HK-2 (cell line): ENCODE results near the gene SOHLH1.
"Not testable (repeated sequence)": the region's sequence is repeated elsewhere in the genome, so short reads cannot be mapped to it uniquely, and the experiment has no call there.

Experiments used
- DNase-seq: peaks from one replicate; pipeline ENCODE4 v3.0.0-alpha.2; 2018; ENCODE audit not compliant: unreplicated experiment

Gene SOHLH1

DNA sequence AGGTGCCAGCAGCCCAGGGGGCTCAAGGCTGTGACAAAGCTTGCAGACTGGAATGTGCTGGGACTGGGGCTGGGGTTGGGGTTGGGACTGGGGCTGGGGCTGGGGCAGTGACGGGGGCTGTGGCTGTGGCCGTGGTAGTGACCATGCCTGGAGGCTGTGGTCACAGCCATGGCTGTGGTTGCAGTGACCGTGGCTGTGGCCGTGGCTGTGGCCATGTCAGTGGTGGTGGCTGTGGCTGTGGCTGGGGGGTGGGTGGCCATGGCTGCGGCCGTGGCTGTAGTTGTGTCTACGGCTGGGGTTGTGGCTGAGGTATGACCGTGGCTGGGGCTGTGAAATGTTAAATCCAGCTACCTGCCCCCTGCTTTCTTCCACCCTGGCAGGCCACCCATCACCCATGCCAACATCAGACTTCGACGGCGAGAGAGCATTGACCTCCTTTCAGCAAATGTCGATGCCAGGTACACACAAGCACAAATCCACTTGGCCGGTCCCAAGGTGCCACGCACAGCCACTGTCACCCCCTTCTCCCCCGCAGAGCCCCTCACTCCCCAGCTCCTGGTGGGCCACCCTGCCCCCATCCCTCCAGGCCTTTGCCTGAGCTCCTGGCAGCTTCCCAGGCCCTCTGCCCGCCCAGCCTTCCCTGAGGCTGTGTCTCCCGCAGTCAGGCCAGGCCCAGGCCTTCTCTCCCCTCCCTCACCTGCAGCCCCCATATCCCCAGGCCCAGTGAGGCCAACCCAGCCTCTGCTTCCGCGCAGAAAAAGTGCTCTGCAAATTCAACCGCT lies 20.9 kb downstream of the SOHLH1 start:
- no peak for DNase-seq

GRCh38 chr9:135677641-135678168 lies 21.6 kb downstream of the SOHLH1 start:
- DNase-seq, result no peak

DNA sequence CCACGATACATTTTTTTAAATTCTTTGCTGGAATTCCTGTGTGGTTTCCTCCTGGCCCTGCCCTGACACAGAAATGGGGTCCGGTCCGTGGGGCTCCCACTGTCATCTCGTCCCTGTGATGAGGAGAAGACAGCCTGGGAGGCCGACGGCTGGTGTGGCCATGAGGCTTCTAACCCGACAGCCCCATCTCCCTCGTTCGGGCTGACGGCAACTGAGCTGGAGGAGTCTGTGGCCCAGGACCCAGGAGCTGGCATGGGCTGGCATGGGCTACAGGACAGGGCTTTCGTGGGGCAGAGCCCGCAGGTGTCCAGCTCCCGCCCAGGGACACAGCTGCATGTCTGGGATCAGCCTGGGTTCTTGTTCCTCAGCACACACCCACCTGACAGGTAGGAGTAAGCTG lies 22.4 kb downstream of the SOHLH1 start:
- DNase-seq, result no peak

GRCh38 chr9:135674977-135675376 lies 24.3 kb downstream of the SOHLH1 start:
- no peak for DNase-seq

DNA sequence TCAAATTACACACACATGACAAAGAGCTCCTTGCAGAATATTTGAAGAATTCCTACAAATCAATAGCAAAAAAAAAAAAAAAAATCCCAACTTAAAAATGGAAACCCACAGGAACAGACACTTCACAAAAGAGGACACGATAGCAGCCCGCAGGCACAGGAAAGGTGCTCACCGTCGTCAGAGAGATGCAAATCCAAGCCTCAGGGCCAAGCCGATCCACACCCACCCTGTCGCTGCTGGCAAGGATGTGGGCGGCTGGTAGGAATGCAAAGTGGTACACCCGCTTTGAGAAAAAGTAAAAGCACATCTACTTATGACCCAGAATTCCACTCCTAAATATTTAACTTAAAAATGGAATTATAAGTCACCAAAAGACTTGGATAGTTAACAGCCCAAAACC lies 25.3 kb downstream of the SOHLH1 start:
- DNase-seq, result no peak

DNA sequence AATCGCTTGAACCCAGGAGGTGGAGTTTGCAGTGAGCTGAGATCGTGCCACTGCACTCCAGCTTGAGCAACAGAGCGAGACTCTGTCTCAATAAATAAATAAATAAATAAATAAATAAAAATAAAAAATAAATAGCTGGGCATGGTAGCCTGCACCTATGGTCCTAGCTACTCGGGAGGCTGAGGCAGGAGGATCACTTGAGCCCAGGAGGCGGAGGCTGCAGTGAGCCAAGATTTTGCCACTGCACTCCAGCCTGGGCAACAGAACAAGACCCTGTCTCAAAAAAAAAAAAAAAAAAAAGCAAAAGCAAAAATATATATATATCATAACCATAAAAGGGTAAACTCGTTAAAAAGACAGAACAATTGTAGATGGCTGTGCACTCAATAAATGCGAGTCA lies 26.5 kb downstream of the SOHLH1 start:
- not testable (repeated sequence) for DNase-seq

DNA sequence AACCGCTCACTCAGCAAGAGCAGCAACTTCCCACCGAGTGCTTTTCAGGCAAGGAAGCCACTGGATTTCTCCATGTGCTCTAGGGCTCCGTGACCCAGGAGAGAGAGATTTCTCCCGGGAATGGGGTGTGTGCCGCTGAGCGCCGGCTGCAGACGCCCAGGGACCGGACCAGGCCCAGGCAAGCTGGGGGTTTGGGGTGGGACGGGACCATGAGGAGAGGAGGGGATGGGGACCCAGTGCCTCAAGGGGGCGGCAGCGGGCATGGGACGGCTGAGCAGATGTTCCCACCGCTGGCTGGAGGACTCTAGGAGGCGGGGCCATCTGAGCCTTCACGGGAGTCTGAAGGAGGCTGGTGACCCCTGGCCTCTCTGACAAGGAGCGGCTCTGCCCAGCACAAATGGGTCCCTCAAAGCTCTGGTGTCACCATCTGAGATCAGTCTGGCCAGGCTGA lies 27.7 kb downstream of the SOHLH1 start:
- no peak for DNase-seq

- DNase-seq, result no peak
Observed at GRCh38 chr9:135670721-135671590, 28.3 kb downstream of the SOHLH1 start.

DNA sequence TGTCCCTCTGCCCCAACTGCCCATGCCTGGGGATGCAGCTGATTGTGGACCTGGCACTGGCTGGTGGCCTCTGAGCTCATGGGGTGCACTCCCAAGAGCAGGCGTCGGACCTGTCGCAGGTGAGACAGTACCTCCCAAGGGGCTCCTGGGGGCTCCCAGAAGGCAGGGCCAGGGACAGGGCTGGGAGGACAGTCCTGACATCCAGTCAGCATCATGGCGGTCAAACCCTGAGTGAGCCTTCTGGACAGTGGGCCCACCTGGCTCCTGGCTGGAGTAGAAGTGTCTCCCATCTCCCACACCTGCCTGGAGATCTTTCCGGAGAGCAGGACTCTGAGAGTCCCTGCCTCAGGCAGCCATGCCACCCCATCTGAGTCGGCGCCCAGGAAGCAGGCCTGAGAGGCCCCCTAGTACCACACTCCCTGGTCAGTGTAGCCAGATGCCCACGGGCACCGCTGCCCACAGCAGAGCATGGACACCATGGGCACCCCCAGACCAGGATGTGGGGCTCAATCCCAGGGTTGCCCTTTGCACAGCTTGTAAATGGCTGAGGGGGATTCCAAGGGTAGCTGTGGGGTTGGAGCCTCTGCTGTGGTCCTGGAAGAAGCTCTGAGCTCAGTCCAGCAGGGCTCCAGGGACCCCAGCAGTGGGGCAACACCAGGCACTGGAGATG lies 29.5 kb downstream of the SOHLH1 start:
- DNase-seq, result no peak

- not testable (repeated sequence) for DNase-seq
Observed at GRCh38 chr9:135669018-135669417, 30.3 kb downstream of the SOHLH1 start.

GRCh38 chr9:135667463-135668001 lies 31.7 kb downstream of the SOHLH1 start:
- no peak for DNase-seq

DNA sequence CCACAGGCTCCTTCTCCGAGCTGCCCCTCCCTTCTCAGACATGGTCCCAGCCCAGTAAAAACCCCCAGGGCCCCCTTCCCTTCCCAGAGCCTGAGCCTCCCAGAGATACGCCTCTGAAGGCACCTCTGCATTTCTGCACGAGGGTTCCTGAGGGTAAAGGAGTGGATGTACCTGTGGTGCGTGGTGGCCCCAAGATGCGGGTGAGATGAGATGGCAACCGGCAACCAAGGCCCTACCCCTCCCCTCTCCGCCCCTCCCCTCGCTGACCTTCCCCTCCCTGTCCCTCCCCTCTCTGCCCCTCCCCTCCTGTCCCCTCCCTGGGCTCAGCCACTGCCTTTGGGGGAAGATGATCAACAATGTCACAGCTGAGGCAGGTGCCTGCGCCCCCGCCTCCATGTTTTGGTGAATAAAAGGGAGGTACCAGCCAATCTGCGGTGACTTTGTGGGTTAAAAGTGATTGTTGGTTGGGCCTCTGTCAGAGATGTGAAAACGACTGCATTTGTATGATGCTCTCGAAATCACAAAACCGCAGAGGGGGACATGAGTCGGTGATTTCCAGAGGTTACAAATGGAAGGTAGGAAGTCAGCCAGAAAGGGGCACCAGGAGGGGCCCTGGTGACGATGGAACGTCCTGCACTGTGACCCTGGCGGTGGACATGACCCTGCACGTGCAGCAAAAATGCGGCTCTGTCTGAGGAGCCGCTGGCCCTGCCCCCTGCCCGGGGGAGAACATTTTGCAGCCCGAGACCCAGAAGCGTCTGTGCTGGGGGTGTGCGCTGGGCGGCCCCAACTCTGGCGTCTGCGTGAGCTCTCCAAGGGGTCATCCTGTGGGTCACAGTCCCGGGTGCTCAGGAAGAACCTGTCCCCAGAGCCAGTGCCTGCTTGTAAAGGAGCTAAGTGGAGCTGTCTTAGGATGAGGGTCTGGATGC lies 32.5 kb downstream of the SOHLH1 start:
- DNase-seq, result no peak

DNA sequence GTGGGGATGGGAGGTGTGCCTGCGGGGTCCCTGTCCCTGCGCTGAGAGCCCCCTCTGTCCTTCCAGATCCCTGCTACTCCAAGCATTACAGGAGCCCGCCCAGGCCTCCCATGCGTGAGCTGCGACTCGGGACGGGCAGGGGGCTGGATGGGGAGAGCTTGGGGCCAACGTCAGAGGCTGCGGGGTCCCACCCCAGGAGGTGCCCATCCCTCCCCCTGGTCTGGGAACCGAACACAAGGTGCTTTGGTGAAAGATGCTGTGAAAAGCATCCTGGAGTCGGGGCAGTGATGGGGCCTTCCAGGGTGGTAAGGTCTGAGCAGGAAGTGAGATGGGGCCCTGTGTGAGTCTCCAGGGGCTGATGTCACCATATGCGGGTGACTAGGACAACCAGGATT lies 33.5 kb downstream of the SOHLH1 start:
- DNase-seq, result no peak

DNA sequence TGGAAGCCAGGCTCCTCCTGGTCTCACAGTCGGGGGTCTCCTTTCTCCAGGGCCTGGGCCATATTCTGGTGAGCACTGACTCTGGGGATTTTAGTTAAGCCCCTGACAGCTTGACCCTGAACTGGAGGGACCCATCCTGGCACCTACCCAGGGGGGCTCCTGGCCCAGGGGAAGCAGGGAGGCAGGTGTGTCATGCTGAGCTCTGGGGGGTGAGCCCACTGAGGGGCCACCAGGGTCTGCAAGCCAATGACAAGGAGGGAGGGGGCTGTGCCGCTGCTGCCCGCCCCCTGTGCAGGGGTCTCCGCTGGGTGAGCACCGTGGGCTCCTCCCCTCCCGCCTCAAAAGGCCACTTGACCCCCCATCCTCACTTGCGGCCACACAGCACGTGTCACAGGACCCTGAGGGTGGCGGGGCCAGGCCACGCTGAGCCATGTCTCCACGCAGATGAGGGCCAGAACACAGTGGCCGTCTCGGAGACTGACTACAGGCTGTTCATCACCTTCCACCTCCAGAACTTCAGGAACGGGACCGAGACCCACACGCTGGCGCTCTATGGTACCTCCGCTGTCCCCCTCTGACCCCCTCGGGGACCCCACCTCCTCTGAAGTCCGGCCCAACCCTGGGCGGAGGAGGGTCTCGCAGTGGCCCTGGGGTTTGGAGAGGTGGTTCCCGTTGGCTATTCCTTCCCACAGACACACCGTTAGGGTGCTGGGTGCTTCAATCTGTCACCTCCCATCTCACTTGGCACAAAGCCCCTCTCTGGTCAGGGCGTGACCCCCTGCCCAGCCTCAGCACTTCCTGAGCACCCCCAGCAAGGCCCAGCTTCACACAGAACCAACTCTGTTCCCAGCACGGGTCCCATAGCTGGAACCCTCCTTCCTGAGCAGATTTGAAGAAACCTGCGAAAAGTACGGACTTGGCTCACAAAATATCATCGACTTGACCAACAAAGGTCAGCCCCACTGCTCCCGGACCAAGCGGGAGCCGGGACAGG lies 34.2 kb downstream of the SOHLH1 start:
- DNase-seq, result no peak

GRCh38 chr9:135664266-135664665 lies 35.0 kb downstream of the SOHLH1 start:
- no peak for DNase-seq

DNA sequence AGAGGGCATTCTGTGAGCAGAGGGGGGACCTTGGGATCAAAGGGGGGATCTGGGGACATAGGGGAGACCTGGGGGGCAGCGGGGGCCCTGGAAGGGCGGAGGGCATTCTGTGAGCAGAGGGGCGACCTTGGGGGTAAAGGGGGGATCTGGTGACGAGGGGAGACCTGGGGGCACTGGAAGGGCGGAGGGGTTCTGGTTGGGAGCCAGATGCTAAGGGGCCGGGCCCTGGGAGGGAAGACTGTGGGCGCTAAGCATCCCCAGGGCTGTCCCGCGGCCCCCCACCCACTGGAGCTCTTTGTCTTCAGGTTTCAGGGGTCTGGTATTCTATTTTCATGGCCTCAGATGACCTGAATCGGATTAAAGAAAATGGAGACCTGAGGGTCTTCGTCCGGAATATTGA lies 35.4 kb downstream of the SOHLH1 start:
- no peak for DNase-seq

GRCh38 chr9:135663451-135663770 lies 35.9 kb downstream of the SOHLH1 start:
- no peak for DNase-seq

DNA sequence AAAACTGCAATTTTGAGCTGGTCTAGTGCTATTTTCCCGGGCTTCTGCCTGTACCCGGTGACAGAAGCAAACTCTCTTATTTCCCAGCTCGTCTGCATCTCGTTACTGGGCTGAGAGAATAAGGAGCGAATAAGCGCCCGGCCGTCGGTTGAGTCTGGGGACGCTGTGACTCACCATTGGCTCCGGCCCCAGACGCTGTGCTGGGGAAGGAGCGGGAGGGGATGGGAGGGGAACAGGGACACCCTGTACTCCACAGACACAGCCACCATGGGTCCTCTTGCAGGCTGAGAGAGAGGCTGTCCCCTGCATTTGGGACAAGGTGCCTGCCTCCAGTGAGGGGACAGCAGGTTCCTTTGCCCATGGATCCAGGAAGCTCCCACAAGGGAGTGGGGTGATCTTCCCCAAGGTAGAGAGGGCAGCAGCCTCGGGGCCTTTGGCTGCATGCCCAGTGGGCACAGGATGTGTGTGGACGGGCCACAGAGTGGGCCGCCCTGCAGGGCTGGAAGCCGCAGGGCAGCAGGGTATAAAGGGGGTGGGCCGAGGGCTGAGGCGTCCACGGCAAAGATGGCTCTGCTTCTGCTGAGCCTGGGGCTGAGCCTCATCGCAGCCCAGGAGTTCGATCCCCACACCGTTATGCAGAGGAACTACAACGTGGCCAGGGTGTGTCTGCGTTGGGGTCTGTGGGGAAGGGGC lies 36.4 kb downstream of the SOHLH1 start, which contains the start of gene LCN9:
TSS of gene LCN9 (plus strand) at position 552 of the 693 bp plus-strand sequence. CDS start at position 565, 13 bp downstream.
- DNase-seq, result no peak
